ENCODE measurements around the gene CNNM3.

CNNM3 gene

GRCh38 chr2:96883306-96883705 is 67.2 kb downstream of the CNNM3 start:
- Histone ChIP-seq H3K79me2 (ENCODE audit: insufficient read depth, low read length) (no peaks in the 10 kb centered on the region), H4K20me1 (ENCODE audit: low read depth, low read length) (no peaks in the 10 kb centered on the region), H3K4me2 (ENCODE audit: low read depth, low read length, poor library complexity, severe bottlenecking) (no peak overlapping the region), H3K27me3 (ENCODE audit: low read length) (no peaks in the 10 kb centered on the region), H3F3A (ENCODE audit: insufficient read depth) (no peaks in the 10 kb centered on the region), H3K9me3 (ENCODE audit: insufficient read depth, low read length) (no peaks in the 10 kb centered on the region), H3K9ac (ENCODE audit: low read length) (no peak overlapping the region), H3K4me3 (ENCODE audit: insufficient read depth, low read length, poor library complexity, severe bottlenecking) (no peak overlapping the region), H3K9me2 (replicated peaks; ENCODE audit: insufficient read depth, low read length) (no peaks in the 10 kb centered on the region), H3K27ac (ENCODE audit: low read depth, low read length) (no peak overlapping the region), H2AFZ (ENCODE audit: low read depth, low read length, severe bottlenecking) (no peak overlapping the region), H3K36me3 (ENCODE audit: low read length) (no peaks in the 10 kb centered on the region)
- TF ChIP-seq EZH2phosphoT487 (conservative IDR thresholded peaks at IDR 0.05; ENCODE audit: low read length), result no peak
- no peak for TF ChIP-seq CTCF (IDR thresholded peaks at IDR 0.05; ENCODE audit: insufficient read depth, low read length, poor library complexity, severe bottlenecking)
